HepG2 (cell line): ENCODE measurements around the gene ENTPD7. TPM values are rescaled to one million over a fixed set of nuclear protein-coding genes. Genes with fewer than 3 reads are reported as not detected.

Experiments used
- ATAC-seq: fragments of 200-7000 bp; cut with Tn5 transposase; 3 replicates; pipeline ENCODE4 v1.9.1; 2020; ENCODE audit warnings: mild to moderate bottlenecking, moderate library complexity
- BruUV-seq: library from RNA; stranded (reverse); fragments of 400-500 nt; replicated peaks from 2 replicates; lab custom pipeline; 2021; lab: Mats Ljungman, UMichigan
- CTCF ChIA-PET: fragments of 300-600 bp; formaldehyde crosslinking; extraction: SDS; loops from one replicate; lab custom pipeline; 2021; ENCODE audit warnings: low total read pairs, inconsistent platforms, low intra/inter-chr PET ratio; lab: Yijun Ruan, JAX
- POLR2A ChIA-PET: fragments of 350-600 bp; sonication (Branson Sonifier 250); formaldehyde crosslinking; loops from one replicate; lab custom pipeline; 2020; ENCODE audit warnings: antibody characterized with exemption, inconsistent platforms; lab: Yijun Ruan, JAX
- DNase-seq: peaks from one replicate; pipeline ENCODE4 v3.0.0-alpha.2; 2015; ENCODE audit warnings: low spot score
- FAIRE-seq: peaks from 3 replicates; lab custom pipeline; 2011; peaks lifted over from hg19 to GRCh38; lab: Jason Lieb, UNC
- H2AFZ ChIP-seq: one replicate; pipeline ENCODE4 v1.6.1; 2011; ENCODE audit warnings: low read length, inconsistent platforms
- H3K27ac ChIP-seq: fragments of 300-600 bp; 3 replicates; pipeline ENCODE4 v1.8.0; 2011; ENCODE audit warnings: mixed run types, mild to moderate bottlenecking, mixed read lengths, low read length, inconsistent platforms; ENCODE audit not compliant: insufficient read depth; ENCODE audit errors: extremely low read length
- H3K27me3 ChIP-seq, 2 experiments: fragments of 200-600 bp in 1 of 2; 2 replicates in 1 of 2; 3 replicates in 1 of 2; pipeline versions ENCODE4 v1.6.0 to v1.8.0; 2011; ENCODE audit warnings: low read length in 2 of 2, mild to moderate bottlenecking in 2 of 2, moderate library complexity in 2 of 2, inconsistent platforms in 1 of 2; ENCODE audit not compliant: insufficient read depth in 2 of 2, control insufficient read depth in 1 of 2
- H3K36me3 ChIP-seq, 2 experiments: fragments of 200-600 bp in 1 of 2; replicated peaks in 1 of 2; 2 replicates in 1 of 2; 3 replicates in 1 of 2; pipeline versions ENCODE4 v1.5.1 to v1.8.0; 2011; ENCODE audit warnings: low read length in 2 of 2, inconsistent platforms in 1 of 2; ENCODE audit not compliant: insufficient read depth in 2 of 2, control insufficient read depth in 1 of 2
- H3K4me1 ChIP-seq: 2 replicates; pipeline ENCODE4 v1.5.1; 2012; ENCODE audit warnings: low read length, inconsistent platforms; ENCODE audit not compliant: insufficient read depth
- H3K4me2 ChIP-seq: 2 replicates; pipeline ENCODE4 v1.6.0; 2011; ENCODE audit warnings: low read depth, low read length, inconsistent platforms
- H3K4me3 ChIP-seq, 3 experiments: fragments of 200-600 bp in 1 of 3; sonication (generic), shearing (Covaris generic) in 1 of 3; replicated peaks in 1 of 3; 2 replicates each; pipeline ENCODE4 v1.5.1; 2011 to 2016; ENCODE audit warnings: low read length in 3 of 3, inconsistent platforms in 2 of 3, low read depth in 2 of 3, mild to moderate bottlenecking in 2 of 3, control low read depth in 1 of 3, mixed read lengths in 1 of 3; ENCODE audit not compliant: insufficient read depth in 1 of 3
- H3K79me2 ChIP-seq: one replicate; pipeline ENCODE4 v1.6.1; 2011; ENCODE audit warnings: low read length, inconsistent platforms; ENCODE audit not compliant: insufficient read depth
- H3K9ac ChIP-seq: 2 replicates; pipeline ENCODE4 v1.6.0; 2011; ENCODE audit warnings: mild to moderate bottlenecking, low read depth, low read length, inconsistent platforms; ENCODE audit not compliant: insufficient read depth
- H3K9me3 ChIP-seq: 2 replicates; pipeline ENCODE4 v1.5.1; 2012; ENCODE audit warnings: mild to moderate bottlenecking, low read length
- H4K20me1 ChIP-seq: 2 replicates; pipeline ENCODE4 v1.6.0; 2011; ENCODE audit warnings: inconsistent platforms, mild to moderate bottlenecking, low read length, moderate library complexity; ENCODE audit not compliant: insufficient read depth
- ATF7 ChIP-seq, 2 experiments: fragments of 450-650 bp in 1 of 2; sonication (generic) in 1 of 2; formaldehyde crosslinking in 1 of 2; IDR thresholded peaks; 2 replicates each; pipeline versions ENCODE4 v1.4.0 to v1.6.1; 2016 to 2020; ENCODE audit warnings: antibody characterized with exemption in 1 of 2, mild to moderate bottlenecking in 1 of 2, missing genetic modification reagents in 1 of 2
- CCDC6 ChIP-seq: sonication (generic); formaldehyde crosslinking; IDR thresholded peaks from 2 replicates; pipeline ENCODE4 v1.8.1; 2022; ENCODE audit warnings: mild to moderate bottlenecking, missing genetic modification reagents, moderate library complexity
- ISL2 ChIP-seq: sonication (generic); formaldehyde crosslinking; IDR thresholded peaks from 2 replicates; pipeline ENCODE4 v1.5.0; 2020; ENCODE audit warnings: missing genetic modification reagents
- SNRNP70 ChIP-seq: fragments of 200-400 bp; formaldehyde crosslinking; IDR thresholded peaks from 2 replicates; pipeline ENCODE4 v1.6.1; 2017; ENCODE audit warnings: mild to moderate bottlenecking, low read depth, low read length, moderate library complexity
- ZNF674 ChIP-seq: sonication (generic); formaldehyde crosslinking; IDR thresholded peaks from 2 replicates; pipeline ENCODE4 v1.5.0; 2020; ENCODE audit warnings: low read depth, mild to moderate bottlenecking, missing genetic modification reagents
- WGBS: methylation state at CpG from one replicate; pipeline ENCODE4 v1.1.6; 2017; ENCODE audit warnings: low lambda C conversion rate; 5-methylcytosine and 5-hydroxymethylcytosine counted together
- in situ Hi-C: cut with HindIII; loops from 2 replicates; pipeline ENCODE4 v1.10.0; 2017; ENCODE audit warnings: low pct_unique_long_range_greater_than_20kb; ENCODE audit not compliant: extremely low pct_ligation_motif_present
- intact Hi-C: fragments of 100-400 bp; cut with micrococcal nuclease; formaldehyde crosslinking; loops from one replicate; pipeline ENCODE4 v1.10.0; 2022; ENCODE audit not compliant: unreplicated experiment
- polyA plus RNA-seq, 8 experiments: library from polyadenylated mRNA; depleted of rRNA in 3 of 8; stranded (reverse) in 7 of 8; unstranded in 1 of 8; fragments of >200 nt; fragmentation: Illumina TruSeq in 4 of 8; extraction: Trizol in 4 of 8; gene quantifications; 2 replicates each; pipeline versions ENCODE4 v1.2.1 to v1.2.3, GENCODE V29; 2011 to 2016; ENCODE audit warnings: low read depth in 4 of 8, missing spikeins in 1 of 8, mixed read lengths in 1 of 8; ENCODE audit not compliant: insufficient read depth in 1 of 8
- total RNA-seq, 5 experiments: library from RNA; depleted of rRNA; stranded (reverse); fragments of >200 nt; fragmentation: Illumina TruSeq; extraction: Trizol; gene quantifications; 2 replicates each; pipeline ENCODE4 v1.2.3, GENCODE V29; 2016; ENCODE audit warnings: low read depth in 1 of 5
- TF ChIP-seq, protein P1 (sequence below): sonication (generic); formaldehyde crosslinking; IDR thresholded peaks from 2 replicates; pipeline ENCODE4 v1.8.0; 2022; ENCODE audit warnings: missing genetic modification reagents, mild to moderate bottlenecking, inconsistent platforms, borderline replicate concordance

Gene ENTPD7
- total and polyA plus RNA-seq, 2 of the 13 experiments (the other 11 are each of a cell fraction or from before 2014, with no cell fraction given) = 7.6 to 36.5 TPM

GRCh38 chr10:99667108-99667751 lies 7.9 kb downstream of the ENTPD7 start:
- no peak overlapping the region for H3K4me3 ChIP-seq
- no peak overlapping the region for H3K27ac ChIP-seq
- in situ Hi-C loops (no loop called here), intact Hi-C loops (no loop called here)
- H2AFZ ChIP-seq = no peak overlapping the region
- peaks cover 6% of the 10 kb centered on the region for H3K79me2 ChIP-seq
- ChIA-PET CTCF (no interaction called here), POLR2A (interaction anchor here (1.0 kb wide), 1 partner anchor 8 kb away, joined by 4 read pairs; the partner anchor contains the start of gene ENTPD7)
- H3K4me1 ChIP-seq = peaks cover 21% of the 10 kb centered on the region
- 94% methylated on average over 4 of the region's 4 CpGs for WGBS
- DNase-seq (no peak), FAIRE-seq (no peak), ATAC-seq (no peak)
- H3K27me3 ChIP-seq = no peaks in the 10 kb centered on the region
- no peak for TF ChIP-seq SNRNP70
- TF ChIP-seq, protein P1, sequence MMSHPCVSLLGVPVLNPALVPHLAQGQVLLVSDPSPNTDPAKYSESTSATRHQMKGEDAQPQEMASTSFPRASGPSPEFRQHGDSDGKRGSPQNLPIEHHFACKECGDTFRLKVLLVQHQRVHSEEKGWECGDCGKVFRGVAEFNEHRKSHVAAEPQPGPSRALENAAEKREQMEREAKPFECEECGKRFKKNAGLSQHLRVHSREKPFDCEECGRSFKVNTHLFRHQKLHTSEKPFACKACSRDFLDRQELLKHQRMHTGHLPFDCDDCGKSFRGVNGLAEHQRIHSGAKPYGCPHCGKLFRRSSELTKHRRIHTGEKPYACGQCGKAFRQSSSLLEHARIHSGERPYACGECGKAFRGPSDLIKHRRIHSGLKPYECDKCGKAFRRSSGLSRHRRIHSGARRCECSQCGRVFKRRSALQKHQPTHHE (CRISPR knock-in tag) = no peak
- no peak for TF ChIP-seq ZNF674 (CRISPR knock-in tag)
- no peak for TF ChIP-seq ISL2
- no peak for TF ChIP-seq ATF7 (IDR thresholded peaks at IDR 0.05)
- no peak for TF ChIP-seq ATF7 (CRISPR knock-in tag; IDR thresholded peaks at IDR 0.05)
- TF ChIP-seq CCDC6 = no peak
- H3K36me3 ChIP-seq = peaks cover 2 to 13% of the 10 kb centered on the region in 2 experiments; a peak in 3 of 5 replicates
- no peaks in the 10 kb centered on the region for H4K20me1 ChIP-seq
- H3K9ac ChIP-seq = no peak overlapping the region
- no peak overlapping the region for H3K4me2 ChIP-seq
- BruUV-seq = TSS peak; percentile 4
- H3K9me3 ChIP-seq = no peaks in the 10 kb centered on the region
